OCI-LY3 (cell line): ENCODE results near the gene CLTC.

ENCODE experiments used
- EZH2phosphoT487 ChIP-seq: fragments of 200-600 bp; shearing (Covaris generic); IDR thresholded peaks from 2 replicates; pipeline ENCODE4 v1.6.1; 2018; ENCODE audit warnings: antibody characterized with exemption, mixed run types, low read depth
- TF ChIP-seq, protein P1 (sequence below): fragments of 200-600, 300-600 bp; sonication (generic); IDR thresholded peaks from 2 replicates; pipeline ENCODE4 v1.5.1; 2014; ENCODE audit warnings: antibody characterized with exemption, low read length, low read depth

DNA sequence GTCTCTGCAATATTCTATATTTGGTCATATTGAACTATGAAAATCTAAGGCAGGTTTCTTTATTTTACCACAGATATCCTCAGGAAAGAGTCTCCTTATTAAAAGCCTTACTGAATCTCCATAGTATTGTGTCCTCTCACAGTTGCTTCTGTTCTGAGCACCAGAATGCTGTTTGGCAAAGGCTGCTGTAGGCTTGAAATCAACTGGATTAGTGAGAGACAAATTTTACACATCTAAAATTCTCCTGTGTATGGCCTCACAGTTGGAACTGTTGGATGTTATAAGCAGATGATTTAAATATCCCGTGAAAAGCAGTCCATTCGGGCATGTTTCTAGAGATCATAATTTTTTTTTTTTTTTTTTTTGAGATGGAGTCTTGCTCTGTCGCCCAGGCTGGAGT lies 9.5 kb downstream of the CLTC start:
- TF ChIP-seq, protein P1, sequence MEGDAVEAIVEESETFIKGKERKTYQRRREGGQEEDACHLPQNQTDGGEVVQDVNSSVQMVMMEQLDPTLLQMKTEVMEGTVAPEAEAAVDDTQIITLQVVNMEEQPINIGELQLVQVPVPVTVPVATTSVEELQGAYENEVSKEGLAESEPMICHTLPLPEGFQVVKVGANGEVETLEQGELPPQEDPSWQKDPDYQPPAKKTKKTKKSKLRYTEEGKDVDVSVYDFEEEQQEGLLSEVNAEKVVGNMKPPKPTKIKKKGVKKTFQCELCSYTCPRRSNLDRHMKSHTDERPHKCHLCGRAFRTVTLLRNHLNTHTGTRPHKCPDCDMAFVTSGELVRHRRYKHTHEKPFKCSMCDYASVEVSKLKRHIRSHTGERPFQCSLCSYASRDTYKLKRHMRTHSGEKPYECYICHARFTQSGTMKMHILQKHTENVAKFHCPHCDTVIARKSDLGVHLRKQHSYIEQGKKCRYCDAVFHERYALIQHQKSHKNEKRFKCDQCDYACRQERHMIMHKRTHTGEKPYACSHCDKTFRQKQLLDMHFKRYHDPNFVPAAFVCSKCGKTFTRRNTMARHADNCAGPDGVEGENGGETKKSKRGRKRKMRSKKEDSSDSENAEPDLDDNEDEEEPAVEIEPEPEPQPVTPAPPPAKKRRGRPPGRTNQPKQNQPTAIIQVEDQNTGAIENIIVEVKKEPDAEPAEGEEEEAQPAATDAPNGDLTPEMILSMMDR = no peak
- no peak for TF ChIP-seq EZH2phosphoT487
